K562 (cell line): Measurements from ENCODE around the gene MYO6. TPM values are rescaled to one million over a fixed set of nuclear protein-coding genes. Genes with fewer than 3 reads are reported as not detected.
A peak's percentile ranks its signal among the peaks of the same experiment; 100 is the strongest.

Source experiments
- ATAC-seq: fragments of 200-7000 bp; cut with Tn5 transposase; 3 replicates; pipeline ENCODE4 v1.9.1; 2020; ENCODE audit warnings: moderate library complexity
- BruUV-seq: library from RNA; stranded (reverse); fragments of 400-500 nt; replicated peaks from 2 replicates; lab custom pipeline; 2021; lab: Mats Ljungman, UMichigan
- CTCF ChIA-PET: fragments of 300-600 bp; formaldehyde crosslinking; extraction: SDS; loops from one replicate; lab custom pipeline; 2021; ENCODE audit warnings: low intra/inter-chr PET ratio; lab: Yijun Ruan, JAX
- POLR2A ChIA-PET: fragments of 300-600, 350-650 bp; sonication (Branson Sonifier 250); formaldehyde crosslinking; extraction: SDS; loops from one replicate; lab custom pipeline; 2021; ENCODE audit warnings: antibody characterized with exemption, inconsistent platforms; lab: Yijun Ruan, JAX
- DNase-seq, 4 experiments: peaks; one replicate each; pipeline versions ENCODE4 v3.0.0 to v3.0.0-alpha.2; 2011 to 2018; ENCODE audit warnings: low spot score in 3 of 4, mixed read lengths in 3 of 4; ENCODE audit errors: extremely low read depth in 1 of 4
- FAIRE-seq: peaks from 2 replicates; lab custom pipeline; 2011; peaks lifted over from hg19 to GRCh38; lab: Jason Lieb, UNC
- H2AFZ ChIP-seq: 2 replicates; pipeline ENCODE4 v1.6.0; 2011; ENCODE audit warnings: low read depth, low read length, control low read depth, inconsistent platforms
- H3K27ac ChIP-seq: fragments of 200-600 bp; 3 replicates; pipeline ENCODE4 v1.8.0; 2011; ENCODE audit warnings: low read depth, mild to moderate bottlenecking, control low read depth, inconsistent platforms, low read length, moderate library complexity, mixed read lengths; ENCODE audit errors: extremely low read depth
- H3K27me3 ChIP-seq, 2 experiments: fragments of 300-600 bp in 1 of 2; 2 replicates in 1 of 2; 3 replicates in 1 of 2; pipeline versions ENCODE4 v1.6.0 to v1.8.0; 2011; ENCODE audit warnings: inconsistent platforms in 2 of 2, low read length in 2 of 2, mild to moderate bottlenecking in 1 of 2, mixed read lengths in 1 of 2, moderate library complexity in 1 of 2; ENCODE audit not compliant: control insufficient read depth in 2 of 2, insufficient read depth in 2 of 2
- H3K36me3 ChIP-seq: fragments of 300-600 bp; 3 replicates; pipeline ENCODE4 v1.8.0; 2011; ENCODE audit warnings: mild to moderate bottlenecking, low read length, inconsistent platforms; ENCODE audit not compliant: control insufficient read depth, insufficient read depth
- H3K4me1 ChIP-seq, 2 experiments: fragments of 200-600 bp in 1 of 2; replicated peaks in 1 of 2; 2 replicates in 1 of 2; 3 replicates in 1 of 2; pipeline versions ENCODE4 v1.5.1 to v1.8.0; 2011; ENCODE audit warnings: inconsistent platforms in 2 of 2, low read length in 2 of 2, mild to moderate bottlenecking in 1 of 2, mixed read lengths in 1 of 2, moderate library complexity in 1 of 2; ENCODE audit not compliant: control insufficient read depth in 2 of 2, insufficient read depth in 2 of 2
- H3K4me2 ChIP-seq: 2 replicates; pipeline ENCODE4 v1.6.1; 2011; ENCODE audit warnings: low read length, control low read depth, inconsistent platforms, mixed read lengths; ENCODE audit not compliant: insufficient read depth
- H3K4me3 ChIP-seq: fragments of 200-600 bp; sonication (generic), shearing (Covaris generic); 2 replicates; pipeline ENCODE4 v1.5.1; 2016; ENCODE audit warnings: control low read depth, inconsistent platforms
- H3K79me2 ChIP-seq: fragments of 200-600 bp; 3 replicates; pipeline ENCODE4 v1.8.0; 2011; ENCODE audit warnings: low read length, inconsistent platforms; ENCODE audit not compliant: control insufficient read depth, insufficient read depth
- H3K9ac ChIP-seq, 2 experiments: 2 replicates each; pipeline versions ENCODE4 v1.6.0 to v1.6.1; 2011; ENCODE audit warnings: low read depth in 2 of 2, low read length in 2 of 2, control low read depth in 1 of 2, inconsistent platforms in 1 of 2, mild to moderate bottlenecking in 1 of 2, mixed read lengths in 1 of 2; ENCODE audit not compliant: insufficient read depth in 1 of 2
- H3K9me1 ChIP-seq: one replicate; pipeline ENCODE4 v1.6.0; 2011; ENCODE audit warnings: inconsistent platforms, mild to moderate bottlenecking, low read length, moderate library complexity; ENCODE audit not compliant: control insufficient read depth, insufficient read depth
- H3K9me3 ChIP-seq: replicated peaks from 2 replicates; pipeline ENCODE4 v1.5.1; 2011; ENCODE audit warnings: low read depth, low read length, inconsistent platforms; ENCODE audit not compliant: control insufficient read depth, insufficient read depth
- H4K20me1 ChIP-seq: replicated peaks from 2 replicates; pipeline ENCODE4 v1.6.1; 2011; ENCODE audit warnings: low read length, inconsistent platforms, mixed read lengths; ENCODE audit not compliant: control insufficient read depth, insufficient read depth
- CBX8 ChIP-seq: fragments of 200-600 bp; sonication (generic); IDR thresholded peaks from 2 replicates; pipeline ENCODE4 v1.6.1; 2012; ENCODE audit warnings: borderline replicate concordance, mixed run types, low read depth, mild to moderate bottlenecking, moderate library complexity, mixed read lengths, low read length, control low read depth, inconsistent platforms; ENCODE audit not compliant: poor library complexity, severe bottlenecking; ENCODE audit errors: extremely low read depth
- EP300 ChIP-seq: IDR thresholded peaks from 2 replicates; pipeline ENCODE4 v1.6.1; 2012; ENCODE audit warnings: low read length, improper control_type of control experiment
- ETV1 ChIP-seq: fragments of 450-650 bp; conservative IDR thresholded peaks from 2 replicates; pipeline ENCODE4 v1.6.1; 2016; ENCODE audit warnings: missing genetic modification characterization, control low read depth, low read depth, missing compliant biosample characterization
- HSF4 ChIP-seq: fragments of 250-450 bp; sonication (Bioruptor Pico); IDR thresholded peaks from 2 replicates; pipeline ENCODE4 v2.1.2; 2022; ENCODE audit warnings: mild to moderate bottlenecking, moderate library complexity, borderline replicate concordance
- KLF1 ChIP-seq: fragments of 450-650 bp; IDR thresholded peaks from 2 replicates; pipeline ENCODE4 v1.6.1; 2016; ENCODE audit warnings: missing genetic modification characterization, missing compliant biosample characterization
- KLF16 ChIP-seq: IDR thresholded peaks from 2 replicates; pipeline ENCODE4 v1.6.1; 2016; ENCODE audit warnings: antibody characterized with exemption
- L3MBTL2 ChIP-seq: fragments of 450-650 bp; IDR thresholded peaks from 2 replicates; pipeline ENCODE4 v1.6.1; 2016; ENCODE audit warnings: mild to moderate bottlenecking, moderate library complexity
- ZNF24 ChIP-seq: fragments of 450-650 bp; IDR thresholded peaks from 2 replicates; pipeline ENCODE4 v1.6.1; 2016
- ZNF41 ChIP-seq: fragments of 250-450 bp; sonication (Bioruptor Pico); conservative IDR thresholded peaks from 2 replicates; pipeline ENCODE4 v1.4.0; 2020; ENCODE audit warnings: mild to moderate bottlenecking
- WGBS: fragments of 100-300 bp; shearing (Covaris generic); methylation state at CpG from one replicate; pipeline ENCODE4 v1.1.6; 2016; ENCODE audit warnings: low coverage, mixed read lengths; ENCODE audit not compliant: insufficient coverage; ENCODE audit errors: missing lambda C conversion rate; 5-methylcytosine and 5-hydroxymethylcytosine counted together
- in situ Hi-C: fragments of 300-500 bp; cut with MboI; formaldehyde crosslinking; loops from 4 replicates; pipeline ENCODE4 v1.15.0; 2018; ENCODE audit warnings: inconsistent platforms, mixed read lengths
- intact Hi-C: fragments of 100-400 bp; cut with micrococcal nuclease; formaldehyde crosslinking; loops from 2 replicates; pipeline ENCODE4 v1.14.2; 2022
- polyA plus RNA-seq, 8 experiments: library from polyadenylated mRNA; depleted of rRNA in 4 of 8; stranded (reverse) in 5 of 8; unstranded in 3 of 8; fragments of >200 nt; fragmentation: Nextera tagmentation in 2 of 8; fragmentation: Illumina TruSeq in 1 of 8; extraction: Ambion mirVana in 2 of 8; extraction: Trizol in 1 of 8; gene quantifications; 2 replicates each; pipeline versions ENCODE4 v1.2.1 to v1.2.3, GENCODE V29; 2011 to 2014; ENCODE audit warnings: inconsistent platforms in 1 of 8, missing spikeins in 1 of 8
- total RNA-seq, 7 experiments: library from RNA; depleted of rRNA in 6 of 7; stranded (reverse); fragments of >200 nt in 6 of 7; fragmentation: Illumina TruSeq in 2 of 7; extraction: Trizol in 2 of 7; gene quantifications; 2 replicates each; pipeline versions ENCODE4 v1.2.1 to v1.2.3, GENCODE V29; 2011 to 2021; ENCODE audit warnings: low replicate concordance in 1 of 7
- TF ChIP-seq, protein P1 (sequence below): sonication (generic); formaldehyde crosslinking; IDR thresholded peaks from 2 replicates; pipeline ENCODE4 v1.4.0; 2020; ENCODE audit warnings: mild to moderate bottlenecking, missing genetic modification reagents
- TF ChIP-seq, protein P2 (sequence below), 2 experiments: fragments of 450-650 bp; formaldehyde crosslinking in 1 of 2; IDR thresholded peaks; 2 replicates each; pipeline versions ENCODE4 v1.4.0 to v1.6.1; 2014 to 2020; ENCODE audit warnings: mild to moderate bottlenecking in 2 of 2, borderline replicate concordance in 1 of 2, low read depth in 1 of 2

MYO6 gene
- total and polyA plus RNA-seq, 9 of the 15 experiments (the other 6 are each of a cell fraction or from before 2014, with no cell fraction given), result 1.3 to 5.5 (median 2.7) TPM

DNA sequence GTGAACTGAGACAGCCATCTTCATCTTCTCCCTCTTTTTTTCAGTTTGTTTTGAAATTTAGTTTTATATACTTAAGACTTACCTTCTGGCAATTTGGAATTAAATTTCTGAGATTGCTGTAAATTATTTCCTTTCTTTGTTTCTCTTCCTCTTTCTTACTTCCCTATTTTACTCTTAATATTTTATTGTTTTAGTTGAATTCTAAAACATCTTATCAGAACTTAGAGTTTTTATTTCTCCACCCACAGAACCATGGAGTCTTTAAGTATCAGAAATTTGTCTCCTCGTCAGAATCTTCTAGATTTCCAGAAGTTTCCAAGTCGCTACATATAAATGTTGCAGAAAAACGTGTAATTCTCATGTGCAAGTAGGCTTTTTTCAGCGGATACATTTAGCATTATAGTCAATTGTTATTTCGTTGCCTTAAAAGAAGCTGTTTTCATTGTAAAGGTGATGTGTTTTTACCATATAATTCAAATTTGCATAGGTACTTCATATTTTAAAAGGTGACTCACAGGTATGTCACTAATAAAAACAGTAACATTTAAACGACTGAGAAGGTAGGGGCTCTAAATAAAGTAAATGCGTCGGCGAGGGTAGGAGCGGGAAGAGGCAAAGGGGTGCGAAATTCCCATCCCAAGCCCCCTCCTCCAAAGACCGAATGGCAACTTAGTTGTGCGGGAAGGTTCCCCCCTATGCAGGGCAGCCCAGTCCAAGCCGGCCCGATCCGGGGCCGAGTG lies 866 bp upstream of the MYO6 start:
- Histone ChIP-seq H4K20me1 (no peaks in the 10 kb centered on the region), H3K27me3 (peaks cover 7 to 24% of the 10 kb centered on the region in 2 experiments; a peak in 4 of 5 replicates), H3K9ac (peak overlapping the region; percentile 83 to 97), H3K36me3 (no peaks in the 10 kb centered on the region), H3K9me1 (no peaks in the 10 kb centered on the region), H3K27ac (peak overlapping the region; percentile 76), H3K79me2 (no peaks in the 10 kb centered on the region), H2AFZ (peak overlapping the region; percentile 98), H3K4me3 (peak overlapping the region; percentile 69), H3K9me3 (no peaks in the 10 kb centered on the region), H3K4me1 (peaks cover 0 to 14% of the 10 kb centered on the region in 2 experiments; a peak in 2 of 5 replicates), H3K4me2 (peak overlapping the region; percentile 89)
- peak; percentile 74 for ATAC-seq
- ChIA-PET CTCF (no interaction called here), POLR2A (interaction anchor here (0.7 kb wide), 1 partner anchor 40 kb away, joined by 3 read pairs; no protein-coding TSS in a partner anchor)
- TSS peak; percentile 88 for BruUV-seq
- in situ Hi-C loops (no loop called here), intact Hi-C loops (no loop called here)
- peak; percentile 69 for FAIRE-seq
- DNase-seq, result no peak
- 8% methylated on average over 16 of the region's 17 CpGs for WGBS
- TF ChIP-seq, protein P1, sequence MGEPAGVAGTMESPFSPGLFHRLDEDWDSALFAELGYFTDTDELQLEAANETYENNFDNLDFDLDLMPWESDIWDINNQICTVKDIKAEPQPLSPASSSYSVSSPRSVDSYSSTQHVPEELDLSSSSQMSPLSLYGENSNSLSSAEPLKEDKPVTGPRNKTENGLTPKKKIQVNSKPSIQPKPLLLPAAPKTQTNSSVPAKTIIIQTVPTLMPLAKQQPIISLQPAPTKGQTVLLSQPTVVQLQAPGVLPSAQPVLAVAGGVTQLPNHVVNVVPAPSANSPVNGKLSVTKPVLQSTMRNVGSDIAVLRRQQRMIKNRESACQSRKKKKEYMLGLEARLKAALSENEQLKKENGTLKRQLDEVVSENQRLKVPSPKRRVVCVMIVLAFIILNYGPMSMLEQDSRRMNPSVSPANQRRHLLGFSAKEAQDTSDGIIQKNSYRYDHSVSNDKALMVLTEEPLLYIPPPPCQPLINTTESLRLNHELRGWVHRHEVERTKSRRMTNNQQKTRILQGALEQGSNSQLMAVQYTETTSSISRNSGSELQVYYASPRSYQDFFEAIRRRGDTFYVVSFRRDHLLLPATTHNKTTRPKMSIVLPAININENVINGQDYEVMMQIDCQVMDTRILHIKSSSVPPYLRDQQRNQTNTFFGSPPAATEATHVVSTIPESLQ (CRISPR knock-in tag), result 0 out of 2 replicates have a peak, but pooled peaks have one; percentile 5
- TF ChIP-seq CBX8 (peak; percentile 79), EP300 (no peak), ZNF24 (no peak), KLF16 (peak; percentile 90), KLF1 (tag) (no peak), HSF4 (CRISPR knock-in tag) (no peak), L3MBTL2 (0 out of 2 replicates have a peak, but pooled peaks have one; percentile 6), ETV1 (no peak), ZNF41 (CRISPR knock-in tag) (no peak)
- TF ChIP-seq, protein P2, sequence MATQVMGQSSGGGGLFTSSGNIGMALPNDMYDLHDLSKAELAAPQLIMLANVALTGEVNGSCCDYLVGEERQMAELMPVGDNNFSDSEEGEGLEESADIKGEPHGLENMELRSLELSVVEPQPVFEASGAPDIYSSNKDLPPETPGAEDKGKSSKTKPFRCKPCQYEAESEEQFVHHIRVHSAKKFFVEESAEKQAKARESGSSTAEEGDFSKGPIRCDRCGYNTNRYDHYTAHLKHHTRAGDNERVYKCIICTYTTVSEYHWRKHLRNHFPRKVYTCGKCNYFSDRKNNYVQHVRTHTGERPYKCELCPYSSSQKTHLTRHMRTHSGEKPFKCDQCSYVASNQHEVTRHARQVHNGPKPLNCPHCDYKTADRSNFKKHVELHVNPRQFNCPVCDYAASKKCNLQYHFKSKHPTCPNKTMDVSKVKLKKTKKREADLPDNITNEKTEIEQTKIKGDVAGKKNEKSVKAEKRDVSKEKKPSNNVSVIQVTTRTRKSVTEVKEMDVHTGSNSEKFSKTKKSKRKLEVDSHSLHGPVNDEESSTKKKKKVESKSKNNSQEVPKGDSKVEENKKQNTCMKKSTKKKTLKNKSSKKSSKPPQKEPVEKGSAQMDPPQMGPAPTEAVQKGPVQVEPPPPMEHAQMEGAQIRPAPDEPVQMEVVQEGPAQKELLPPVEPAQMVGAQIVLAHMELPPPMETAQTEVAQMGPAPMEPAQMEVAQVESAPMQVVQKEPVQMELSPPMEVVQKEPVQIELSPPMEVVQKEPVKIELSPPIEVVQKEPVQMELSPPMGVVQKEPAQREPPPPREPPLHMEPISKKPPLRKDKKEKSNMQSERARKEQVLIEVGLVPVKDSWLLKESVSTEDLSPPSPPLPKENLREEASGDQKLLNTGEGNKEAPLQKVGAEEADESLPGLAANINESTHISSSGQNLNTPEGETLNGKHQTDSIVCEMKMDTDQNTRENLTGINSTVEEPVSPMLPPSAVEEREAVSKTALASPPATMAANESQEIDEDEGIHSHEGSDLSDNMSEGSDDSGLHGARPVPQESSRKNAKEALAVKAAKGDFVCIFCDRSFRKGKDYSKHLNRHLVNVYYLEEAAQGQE (IDR thresholded peaks at IDR 0.05; ENCODE audit: borderline replicate concordance), result peak; percentile 97
- TF ChIP-seq, protein P2 (CRISPR knock-in tag; IDR thresholded peaks at IDR 0.05; ENCODE audit: low read depth), result no peak
